ENCODE results near the gene NINL.

Gene NINL

GRCh38 chr20:25407311-25408169, 177.8 kb downstream of the NINL start, which contains the start of gene GINS1:
GINS1 (plus strand) TSS chr20:25407673; CDS start chr20:25407821, 148 bp downstream.
- DNase-seq (ENCODE audit: low spot score): peak; percentile 96
